ENCODE data around the gene CNGA4.

DNA sequence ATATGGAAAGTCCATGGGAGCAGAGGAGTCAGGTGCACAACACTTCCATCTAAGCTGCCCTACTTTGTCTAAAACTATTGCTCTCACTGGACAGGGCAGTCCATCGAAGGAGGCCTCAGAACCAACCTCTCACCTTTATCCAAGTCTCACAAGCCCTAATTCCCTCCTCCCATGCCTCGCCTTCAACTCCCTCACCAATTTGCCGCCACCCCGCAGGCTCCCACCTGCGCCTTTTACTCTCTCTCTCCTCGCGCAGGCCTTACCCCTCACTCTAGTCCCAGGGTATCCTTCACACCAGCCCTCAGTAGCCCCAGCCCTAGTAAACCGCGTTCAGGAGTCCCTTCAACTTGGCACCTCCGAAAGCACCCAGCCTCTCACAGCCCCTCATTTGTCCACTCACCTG lies 4.9 kb upstream of the CNGA4 start:
- TF ChIP-seq, protein P1, sequence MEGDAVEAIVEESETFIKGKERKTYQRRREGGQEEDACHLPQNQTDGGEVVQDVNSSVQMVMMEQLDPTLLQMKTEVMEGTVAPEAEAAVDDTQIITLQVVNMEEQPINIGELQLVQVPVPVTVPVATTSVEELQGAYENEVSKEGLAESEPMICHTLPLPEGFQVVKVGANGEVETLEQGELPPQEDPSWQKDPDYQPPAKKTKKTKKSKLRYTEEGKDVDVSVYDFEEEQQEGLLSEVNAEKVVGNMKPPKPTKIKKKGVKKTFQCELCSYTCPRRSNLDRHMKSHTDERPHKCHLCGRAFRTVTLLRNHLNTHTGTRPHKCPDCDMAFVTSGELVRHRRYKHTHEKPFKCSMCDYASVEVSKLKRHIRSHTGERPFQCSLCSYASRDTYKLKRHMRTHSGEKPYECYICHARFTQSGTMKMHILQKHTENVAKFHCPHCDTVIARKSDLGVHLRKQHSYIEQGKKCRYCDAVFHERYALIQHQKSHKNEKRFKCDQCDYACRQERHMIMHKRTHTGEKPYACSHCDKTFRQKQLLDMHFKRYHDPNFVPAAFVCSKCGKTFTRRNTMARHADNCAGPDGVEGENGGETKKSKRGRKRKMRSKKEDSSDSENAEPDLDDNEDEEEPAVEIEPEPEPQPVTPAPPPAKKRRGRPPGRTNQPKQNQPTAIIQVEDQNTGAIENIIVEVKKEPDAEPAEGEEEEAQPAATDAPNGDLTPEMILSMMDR (IDR thresholded peaks at IDR 0.05; ENCODE audit: low read length): no peak
- TF ChIP-seq EZH2 (IDR thresholded peaks at IDR 0.05; ENCODE audit: borderline replicate concordance, low read length): no peak

Data from OCI-LY1 (cell line).